ENCODE measurements around the gene SEC11C. TPM values are rescaled to one million over a fixed set of nuclear protein-coding genes. Genes with fewer than 3 reads are reported as not detected.
A peak's percentile ranks its signal among the peaks of the same experiment; 100 is the strongest.

Gene SEC11C
- total RNA-seq (ENCODE audit: low replicate concordance), result 70.5 and 101 TPM in 2 replicates
- long read RNA-seq, transcript SEC11C-204 (6 exons, 1,202 nt), result major isoform, 64 of 76 reads
- long read RNA-seq, partial matches to known transcripts, result 1 of 76 reads
- long read RNA-seq, other reads (novel, unspliced or antisense), result 6 of 76 reads

- Mint-ChIP-seq H3K27me3 (peaks cover 26% of the 10 kb centered on the region), H3K4me1 (ENCODE audit: unreplicated experiment) (peaks cover 20% of the 10 kb centered on the region), H3K27ac (peak within 1 kb of the TSS; percentile 98), H3K4me3 (peak within 1 kb of the TSS; percentile 95), H3K36me3 (no peaks in the 10 kb centered on the region), H3K9me3 (no peaks in the 10 kb centered on the region)
- no peak for TF ChIP-seq CTCF (conservative IDR thresholded peaks at IDR 0.05)
- peak; percentile 94 for DNase-seq (ENCODE audit: extremely low spot score, unreplicated experiment)
These were observed at the start of gene SEC11C for GRCh38 chr18:59139615-59140301. TSS of gene SEC11C (plus strand) at chr18:59139884. CDS start at chr18:59139949, 65 bp downstream.

- peaks cover 14% of the 10 kb centered on the region for H3K27me3 Mint-ChIP-seq
- H3K27ac Mint-ChIP-seq, result no peak overlapping the region
- H3K4me1 Mint-ChIP-seq (ENCODE audit: unreplicated experiment), result no peaks in the 10 kb centered on the region
- no peak for TF ChIP-seq CTCF (conservative IDR thresholded peaks at IDR 0.05)
- H3K4me3 Mint-ChIP-seq, result no peak overlapping the region
- no peaks in the 10 kb centered on the region for H3K9me3 Mint-ChIP-seq
- no peak for DNase-seq (ENCODE audit: extremely low spot score, unreplicated experiment)
- no peaks in the 10 kb centered on the region for H3K36me3 Mint-ChIP-seq
These were observed 48.6 kb upstream of the SEC11C start for GRCh38 chr18:59090966-59091603.

- DNase-seq (ENCODE audit: extremely low spot score, unreplicated experiment), result no peak
- Mint-ChIP-seq H3K4me3 (no peak overlapping the region), H3K4me1 (ENCODE audit: unreplicated experiment) (no peaks in the 10 kb centered on the region), H3K36me3 (no peaks in the 10 kb centered on the region), H3K27ac (no peak overlapping the region), H3K27me3 (peaks cover 13% of the 10 kb centered on the region), H3K9me3 (no peaks in the 10 kb centered on the region)
- no peak for TF ChIP-seq CTCF (conservative IDR thresholded peaks at IDR 0.05)
These were observed 46.0 kb upstream of the SEC11C start for GRCh38 chr18:59093668-59094067.

- H3K4me1 Mint-ChIP-seq (ENCODE audit: unreplicated experiment), result no peaks in the 10 kb centered on the region
- peaks cover 15% of the 10 kb centered on the region for H3K27me3 Mint-ChIP-seq
- H3K27ac Mint-ChIP-seq, result no peak overlapping the region
- no peak for DNase-seq (ENCODE audit: extremely low spot score, unreplicated experiment)
- H3K36me3 Mint-ChIP-seq, result no peaks in the 10 kb centered on the region
- H3K4me3 Mint-ChIP-seq, result no peak overlapping the region
- TF ChIP-seq CTCF (conservative IDR thresholded peaks at IDR 0.05), result no peak
- H3K9me3 Mint-ChIP-seq, result no peaks in the 10 kb centered on the region
These were observed 45.1 kb upstream of the SEC11C start for GRCh38 chr18:59094569-59094968.

- H3K4me1 Mint-ChIP-seq (ENCODE audit: unreplicated experiment), result no peaks in the 10 kb centered on the region
- TF ChIP-seq CTCF (conservative IDR thresholded peaks at IDR 0.05), result no peak
These were observed 43.4 kb upstream of the SEC11C start for GRCh38 chr18:59096098-59096789.

More at GRCh38 chr18:59096098-59096789, 43.4 kb upstream of the SEC11C start:
- DNase-seq (ENCODE audit: extremely low spot score, unreplicated experiment), result no peak
- Mint-ChIP-seq H3K36me3 (no peaks in the 10 kb centered on the region), H3K27me3 (peaks cover 27% of the 10 kb centered on the region), H3K4me3 (no peak overlapping the region), H3K9me3 (no peaks in the 10 kb centered on the region), H3K27ac (no peak overlapping the region)
